Smooth muscle cell of the brain vasculature (primary cell): ENCODE measurements around the gene CCDC34.
A peak's percentile ranks its signal among the peaks of the same experiment; 100 is the strongest.

Experiments
- DNase-seq: peaks from one replicate; pipeline ENCODE4 v3.0.0-alpha.2; 2012; ENCODE audit warnings: low read depth, low spot score

Gene CCDC34

GRCh38 chr11:27362749-27363575 lies at the start of gene CCDC34:
Gene CCDC34, minus strand, starts transcription at chr11:27363215. Its CDS starts 21 bp downstream, at chr11:27363194.
- peak; percentile 83 for DNase-seq

GRCh38 chr11:27412192-27412691 lies 49.2 kb upstream of the CCDC34 start:
- no peak for DNase-seq

- DNase-seq: no peak
Measured at GRCh38 chr11:27411328-27411727, 48.3 kb upstream of the CCDC34 start.

DNA sequence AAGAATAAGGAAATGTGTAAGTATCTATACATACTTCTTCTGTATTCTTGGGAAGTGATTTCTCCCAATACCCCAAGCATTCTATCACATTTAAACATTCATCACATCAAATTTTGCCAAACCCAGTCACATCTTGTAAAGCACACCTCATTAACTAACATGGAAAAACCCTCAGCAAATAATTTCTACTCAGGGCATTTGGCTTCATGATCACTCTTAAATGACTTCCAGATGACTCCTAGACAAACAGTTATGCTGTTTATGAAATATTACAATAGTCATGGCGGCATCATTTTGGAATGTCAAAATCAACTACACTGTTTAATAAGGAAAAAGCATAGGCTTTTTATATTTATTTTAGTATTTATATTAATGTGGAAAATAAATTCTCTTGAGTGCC lies 47.3 kb upstream of the CCDC34 start:
- DNase-seq: no peak

DNA sequence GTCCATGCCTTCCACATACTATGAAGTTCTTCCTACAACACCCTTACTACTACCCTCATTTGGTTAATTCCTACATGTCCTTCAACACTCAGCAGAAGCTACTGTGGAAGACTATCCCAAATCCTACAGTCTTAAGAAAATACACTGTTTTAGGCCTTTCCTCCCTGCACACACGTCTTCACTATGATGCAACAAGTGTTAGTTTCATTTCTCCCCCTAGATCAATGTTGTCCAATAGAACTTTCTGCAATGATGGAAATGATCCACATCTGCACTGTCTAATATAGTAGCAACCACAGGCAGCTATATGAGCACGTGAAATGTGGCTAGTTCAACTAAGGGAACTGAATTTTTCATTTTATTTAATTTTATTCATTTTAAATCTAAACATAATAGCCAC lies 46.7 kb upstream of the CCDC34 start:
- no peak for DNase-seq

DNA sequence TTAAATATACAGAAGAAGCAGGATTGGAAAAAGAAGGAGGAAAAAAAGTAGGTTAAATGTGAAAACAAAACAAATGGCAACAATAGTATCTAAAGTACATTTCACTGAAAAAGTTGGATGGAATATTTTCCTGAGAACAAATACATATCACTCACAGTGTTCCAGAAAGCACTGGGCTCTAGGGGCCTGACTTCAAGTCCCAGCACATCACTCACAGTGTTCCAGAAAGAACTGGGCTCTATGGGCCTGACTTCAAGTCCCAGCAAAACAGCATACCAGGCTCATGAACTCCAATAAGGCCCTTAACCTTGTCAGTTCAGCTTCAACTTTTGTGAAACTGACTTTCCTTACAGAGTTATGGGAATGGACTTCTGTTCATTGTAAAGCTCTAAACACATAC lies 46.0 kb upstream of the CCDC34 start:
- DNase-seq: no peak

- DNase-seq: no peak
Measured at GRCh38 chr11:27408246-27408800, 45.3 kb upstream of the CCDC34 start.

DNA sequence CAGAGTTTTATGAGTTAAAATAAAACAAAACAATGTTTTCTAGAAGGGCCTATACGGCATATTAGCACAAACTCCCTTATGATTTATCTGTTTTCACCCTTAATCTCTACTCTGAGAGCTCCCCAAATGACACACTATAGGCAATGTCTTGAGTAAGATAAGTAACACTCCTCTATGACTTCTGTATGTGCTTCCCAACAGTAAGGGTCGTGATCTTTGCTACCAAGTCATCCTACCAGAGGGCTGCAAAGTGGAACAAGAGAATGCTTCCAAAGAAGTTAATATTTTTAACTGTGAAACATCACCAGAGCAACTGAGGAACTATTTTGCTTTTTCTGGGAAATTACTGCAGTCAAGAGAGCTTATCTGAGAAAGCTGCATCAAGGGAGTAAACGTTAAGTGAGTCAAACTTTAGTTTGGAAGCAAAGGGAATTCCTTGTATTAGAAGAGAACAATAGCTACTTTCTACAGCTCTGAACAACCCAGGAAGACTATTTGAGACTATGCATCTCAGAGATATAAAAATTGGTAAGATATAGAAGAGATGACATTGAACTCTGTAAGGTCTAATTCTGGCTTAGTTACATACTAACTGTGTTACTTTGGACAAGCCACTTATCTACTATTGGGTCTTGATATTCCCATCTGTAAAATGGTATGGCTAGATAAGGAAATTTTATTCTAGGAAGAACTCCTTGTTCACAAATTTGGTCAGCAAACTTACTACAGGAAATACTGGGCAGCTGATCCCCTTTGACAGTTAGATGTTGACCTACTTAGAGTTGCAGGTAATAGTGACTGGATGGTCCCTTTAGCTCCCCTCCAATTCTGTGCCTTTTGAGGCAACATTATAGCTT lies 43.7 kb upstream of the CCDC34 start:
- DNase-seq: no peak

GRCh38 chr11:27405134-27405533 lies 42.1 kb upstream of the CCDC34 start:
- DNase-seq: no peak

GRCh38 chr11:27404427-27404826 lies 41.4 kb upstream of the CCDC34 start:
- no peak for DNase-seq

DNA sequence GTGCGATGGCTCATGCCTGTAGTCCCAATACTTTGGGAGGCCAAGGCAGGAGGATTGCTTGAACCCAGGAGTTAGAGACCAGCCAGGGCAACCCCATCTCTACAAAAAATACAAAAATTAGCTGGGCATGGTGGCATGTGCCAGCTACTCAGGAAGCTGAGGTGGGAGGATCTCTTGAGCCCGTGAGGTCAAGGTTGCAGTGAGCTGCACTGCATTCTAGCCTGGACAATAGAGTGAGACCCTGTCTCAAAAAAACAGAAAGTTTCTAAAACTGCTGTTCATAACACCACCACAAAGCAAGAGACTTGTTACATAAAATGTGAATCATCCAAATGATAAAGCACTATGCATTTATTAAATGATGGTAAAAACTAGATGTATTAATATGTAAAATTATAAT lies 40.2 kb upstream of the CCDC34 start:
- DNase-seq: no peak

GRCh38 chr11:27402450-27402849 lies 39.4 kb upstream of the CCDC34 start:
- DNase-seq: no peak

DNA sequence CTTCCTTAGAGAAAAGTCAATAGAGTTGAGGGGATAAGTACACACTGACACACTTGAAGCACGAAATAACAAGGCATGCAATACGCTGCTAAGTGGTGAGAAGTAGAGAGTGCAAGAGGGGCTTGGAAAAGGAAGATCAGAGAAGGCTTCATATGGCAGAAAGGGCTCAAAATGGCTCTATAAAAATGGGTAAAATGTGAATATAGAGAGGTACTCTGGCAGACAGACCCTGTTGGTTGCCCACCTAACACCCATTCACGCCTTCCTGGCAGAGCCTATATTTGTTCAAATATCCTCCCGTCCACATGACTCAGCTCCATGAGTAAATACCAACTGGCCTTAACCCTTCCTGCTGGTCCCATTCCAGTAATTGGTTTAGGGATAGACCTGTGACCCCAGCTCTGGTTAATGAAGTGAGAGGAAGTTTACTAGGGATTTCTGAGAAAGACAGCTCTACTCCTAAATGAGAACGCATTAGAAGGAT lies 38.9 kb upstream of the CCDC34 start:
- no peak for DNase-seq

DNA sequence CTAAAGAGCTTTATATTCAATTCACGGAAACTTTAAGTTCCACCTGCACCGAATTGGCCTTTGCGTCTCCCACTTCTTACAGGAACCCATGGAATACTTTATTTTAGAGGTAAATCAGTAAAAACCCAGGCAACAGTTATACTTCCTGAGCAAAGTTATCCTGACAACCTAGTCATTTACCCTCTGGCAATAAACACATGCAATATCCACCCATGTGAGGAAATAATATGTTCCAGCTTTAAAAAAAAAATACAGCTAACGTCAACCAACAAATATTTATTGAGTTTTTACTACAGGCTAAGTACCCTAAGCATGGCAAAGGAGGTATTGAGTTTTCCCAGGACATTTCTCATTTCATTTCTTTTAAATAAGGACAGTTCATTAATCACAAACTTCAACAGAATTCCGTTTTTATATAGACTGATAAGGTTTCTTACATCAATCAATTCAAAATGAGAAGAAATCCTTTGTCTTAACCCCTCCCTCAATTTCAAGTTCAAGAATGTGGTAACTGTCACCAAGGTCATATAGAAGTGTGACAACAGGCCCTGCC lies 38.3 kb upstream of the CCDC34 start:
- no peak for DNase-seq

- DNase-seq: no peak
Measured at GRCh38 chr11:27398400-27398770, 35.4 kb upstream of the CCDC34 start.

GRCh38 chr11:27397624-27398399 lies 34.8 kb upstream of the CCDC34 start:
- no peak for DNase-seq

GRCh38 chr11:27396259-27396839 lies 33.3 kb upstream of the CCDC34 start:
- no peak for DNase-seq

DNA sequence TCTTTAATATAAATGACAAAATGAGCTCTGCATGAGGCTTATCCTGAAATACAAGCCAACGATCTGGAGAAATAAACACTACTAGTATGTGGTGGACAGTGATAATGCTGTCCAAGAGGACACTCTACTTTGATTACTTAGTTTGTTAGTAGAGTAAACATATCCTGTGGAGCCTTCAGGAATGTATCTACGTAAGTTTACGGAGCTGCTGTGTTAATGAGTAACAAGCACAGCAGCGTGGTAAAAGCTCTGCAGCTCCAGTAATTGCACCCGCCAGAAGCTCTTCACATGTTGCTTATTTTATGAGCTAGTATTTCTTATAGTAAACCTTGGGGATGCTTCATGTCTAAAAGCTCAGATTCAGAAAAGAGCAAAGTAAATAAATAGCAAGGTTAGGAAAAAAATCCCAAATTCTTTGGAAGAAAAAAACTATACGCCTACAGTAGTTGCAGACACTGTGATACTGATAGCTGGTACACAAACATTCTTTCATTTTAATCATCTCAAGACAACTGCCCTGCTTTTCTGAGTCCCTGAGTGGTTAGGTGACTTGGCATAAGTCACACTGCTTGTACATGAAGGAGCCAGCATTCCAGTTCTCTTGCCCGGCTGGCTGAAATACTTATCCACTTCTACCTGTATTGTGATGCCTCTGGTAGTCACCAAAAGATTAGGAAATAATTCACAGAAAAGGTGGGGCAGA lies 32.7 kb upstream of the CCDC34 start:
- DNase-seq: peak; percentile 32

GRCh38 chr11:27394781-27395228 lies 31.8 kb upstream of the CCDC34 start:
- DNase-seq: no peak
